IPS DF 19.7 (cell line): ENCODE measurements around the gene DLG1.
"Not testable (repeated sequence)": the region's sequence is repeated elsewhere in the genome, so short reads cannot be mapped to it uniquely, and the experiment has no call there.

Experiments used
- DNase-seq: peaks from one replicate; pipeline ENCODE4 v3.0.0-alpha.2; 2013; ENCODE audit warnings: low read depth, low spot score

The DLG1 gene

DNA sequence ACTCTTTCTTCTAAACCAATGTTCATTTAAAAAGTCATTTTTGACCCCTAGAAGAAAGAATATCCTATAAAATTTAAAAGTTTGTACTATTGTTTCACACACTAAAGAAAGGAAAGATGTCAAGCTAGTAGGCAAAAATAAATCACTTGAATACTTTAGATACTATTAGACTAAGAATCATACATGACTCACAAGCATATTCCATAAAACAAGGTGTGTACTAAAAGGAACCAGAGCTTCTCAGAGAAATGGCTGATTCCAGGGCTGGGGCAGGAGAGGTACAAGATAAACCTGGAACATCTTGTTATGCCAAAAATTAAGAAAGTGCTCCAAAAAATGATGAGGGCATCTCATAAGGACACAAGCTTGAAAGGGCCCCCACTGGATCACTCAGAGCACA, 8.7 kb downstream of the DLG1 start:
- DNase-seq, result no peak

GRCh38 chr3:197286678-197287077, 11.7 kb downstream of the DLG1 start:
- DNase-seq, result no peak

DNA sequence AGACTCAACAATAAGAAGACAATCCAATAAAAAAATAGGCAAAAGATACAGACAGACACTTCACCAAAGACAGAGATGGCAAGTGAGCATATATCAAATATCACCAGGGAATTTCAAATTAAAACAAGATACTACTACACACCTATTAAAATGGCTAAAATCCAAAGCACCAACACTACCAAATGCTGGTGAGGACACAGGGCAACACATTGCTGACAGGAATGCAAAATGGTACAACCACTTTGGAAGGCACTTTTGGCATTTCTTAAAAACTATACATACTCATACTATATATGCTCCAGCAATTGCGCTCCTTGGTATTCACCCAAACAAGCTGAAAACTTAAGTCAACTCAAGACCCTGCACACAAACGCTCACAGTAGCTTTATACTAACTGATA, 12.9 kb downstream of the DLG1 start:
- no peak for DNase-seq

GRCh38 chr3:197283045-197283444, 15.4 kb downstream of the DLG1 start:
- DNase-seq, result no peak

- no peak for DNase-seq
These were observed 16.6 kb downstream of the DLG1 start for GRCh38 chr3:197281849-197282248.

GRCh38 chr3:197280156-197280555, 18.3 kb downstream of the DLG1 start:
- no peak for DNase-seq

DNA sequence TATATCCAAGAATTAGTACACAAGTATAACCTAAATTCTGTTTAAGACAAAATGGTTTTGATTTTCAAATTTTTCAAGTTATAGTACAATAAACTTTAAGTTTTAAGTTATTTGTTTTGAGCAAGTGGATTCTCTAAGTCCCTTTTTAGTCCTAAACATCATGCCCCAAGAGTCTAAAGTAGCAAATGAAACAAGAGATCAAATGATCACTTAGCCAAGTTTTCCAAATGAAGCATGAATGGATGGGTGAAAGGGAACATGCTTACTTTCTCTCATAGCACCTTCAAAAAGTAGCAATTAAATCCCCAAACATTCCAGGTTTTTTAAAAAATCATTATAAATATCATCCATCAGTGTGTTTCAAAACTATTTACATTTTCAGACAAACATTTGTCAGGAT, 19.5 kb downstream of the DLG1 start:
- no peak for DNase-seq

DNA sequence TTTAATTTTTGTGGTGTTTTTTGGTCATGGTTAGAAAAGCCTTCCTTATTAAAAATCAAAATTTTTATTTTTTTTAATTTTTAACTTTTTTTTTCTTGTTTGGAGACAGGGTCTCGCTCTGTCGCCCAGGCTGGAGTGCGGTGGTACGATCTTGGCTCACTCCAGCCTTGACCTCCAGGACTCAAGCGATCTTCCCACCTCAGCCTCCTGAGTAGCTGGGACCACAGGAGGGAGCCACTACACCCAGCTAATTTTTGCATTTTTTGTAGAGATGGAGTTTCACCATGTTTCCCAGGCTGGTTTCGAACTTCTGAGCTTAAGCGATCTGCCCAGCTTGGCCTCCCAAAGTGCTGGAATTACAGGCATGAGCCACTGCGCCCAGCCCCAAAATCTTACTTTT, 21.6 kb downstream of the DLG1 start:
- DNase-seq, result not testable (repeated sequence)

- no peak for DNase-seq
These were observed 27.7 kb downstream of the DLG1 start for GRCh38 chr3:197270558-197271317.

DNA sequence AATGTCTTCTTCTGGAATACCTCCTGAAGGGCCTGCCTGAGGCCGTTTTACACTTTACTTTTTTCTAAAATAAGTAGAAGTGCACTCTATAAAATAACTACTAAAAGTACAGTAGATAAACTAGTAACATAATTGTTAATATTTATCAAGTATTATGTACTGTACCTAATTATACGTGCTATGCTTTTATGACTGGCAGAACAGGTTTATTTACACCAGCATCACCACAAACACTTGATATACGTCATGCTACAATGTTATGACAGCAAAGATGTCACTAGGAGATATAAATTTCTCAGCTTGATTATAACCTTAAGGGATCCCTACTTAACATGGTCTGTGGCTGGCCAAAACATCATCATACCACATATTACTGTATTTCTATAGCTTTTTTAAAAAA, 29.4 kb downstream of the DLG1 start:
- no peak for DNase-seq

- no peak for DNase-seq
These were observed 30.1 kb downstream of the DLG1 start for GRCh38 chr3:197268294-197268693.

DNA sequence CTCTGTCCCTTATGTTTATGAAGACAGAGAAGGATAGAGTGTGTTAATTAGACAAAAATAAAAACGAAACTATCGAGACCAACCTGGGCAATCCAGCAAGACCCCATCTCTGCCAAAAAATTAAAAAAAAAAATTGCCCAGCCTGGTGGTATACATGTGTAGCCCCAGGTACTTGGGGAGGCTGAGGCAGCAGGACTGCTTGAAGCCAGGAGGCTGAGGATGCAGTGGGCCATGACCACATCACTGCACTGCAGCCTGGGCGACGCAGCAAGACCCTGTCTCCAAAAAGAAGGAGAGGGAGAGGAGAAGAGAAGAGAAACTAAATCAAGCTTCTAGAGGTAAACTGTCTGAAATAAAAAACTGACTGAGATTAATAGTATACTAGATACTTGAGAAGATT, 32.1 kb downstream of the DLG1 start:
- DNase-seq, result no peak

DNA sequence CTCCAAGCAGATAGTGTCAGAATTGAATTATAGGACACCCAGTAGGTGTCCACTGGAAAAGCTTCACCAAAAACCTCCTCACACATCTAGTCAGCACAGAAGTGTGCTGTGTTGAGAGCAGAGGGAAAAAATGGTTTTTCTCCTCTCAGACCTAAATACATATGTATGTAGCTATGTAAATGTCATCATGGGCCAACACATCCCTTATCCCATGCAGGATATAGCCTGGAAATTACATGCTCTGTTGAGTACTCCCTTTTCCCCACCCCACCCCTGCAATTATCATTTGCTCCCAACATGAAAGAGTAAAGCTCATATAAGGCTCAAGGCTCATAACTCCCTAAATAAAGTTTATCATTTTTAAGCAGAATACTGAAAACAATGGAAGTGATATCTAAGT, 35.7 kb downstream of the DLG1 start:
- DNase-seq, result no peak

DNA sequence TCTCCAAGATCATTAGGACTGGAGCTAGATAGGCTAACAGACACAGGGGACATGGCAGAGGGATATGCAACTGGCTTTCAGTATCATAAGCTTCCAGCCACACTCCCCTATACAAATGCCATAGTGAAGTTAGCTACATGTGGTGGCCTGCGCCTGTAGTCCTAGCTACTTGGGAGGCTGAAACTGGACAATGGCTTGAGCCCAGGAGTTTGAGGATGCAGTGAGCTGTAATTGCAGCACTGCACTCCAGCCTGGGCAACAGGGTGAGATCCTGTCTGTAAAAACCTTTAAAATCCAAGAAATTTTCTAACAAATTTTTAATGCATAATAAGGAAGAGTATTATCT, 37.3 kb downstream of the DLG1 start:
- DNase-seq, result no peak

GRCh38 chr3:197260491-197261163, 37.8 kb downstream of the DLG1 start:
- no peak for DNase-seq

GRCh38 chr3:197259096-197259495, 39.3 kb downstream of the DLG1 start:
- no peak for DNase-seq

DNA sequence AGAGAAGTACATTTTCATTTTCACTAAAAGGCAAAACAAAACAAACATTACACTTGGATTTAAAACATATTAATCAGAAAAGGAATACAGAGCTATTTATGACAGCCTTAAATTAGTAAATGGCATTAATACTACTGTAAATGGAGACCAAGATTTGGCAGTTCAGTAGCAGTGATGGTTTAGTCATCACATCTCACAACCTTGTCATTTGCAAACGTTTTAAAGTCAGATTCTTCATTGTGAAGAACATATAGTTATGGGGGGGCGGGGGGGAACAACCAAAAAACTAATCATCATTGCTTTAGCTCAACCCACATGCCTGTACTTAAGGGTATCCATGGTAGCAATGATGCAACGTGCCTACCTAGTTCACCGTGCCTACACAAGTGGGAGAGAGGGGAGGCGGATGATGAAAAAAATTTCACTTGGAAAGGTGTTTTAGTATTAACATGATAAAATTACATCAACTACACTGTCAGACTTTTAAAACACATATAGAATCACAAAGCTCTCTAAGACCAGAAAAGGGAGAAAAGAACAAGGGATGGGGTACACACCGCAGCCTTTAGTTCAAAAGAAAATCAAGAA, 40.1 kb downstream of the DLG1 start:
- DNase-seq, result no peak

DNA sequence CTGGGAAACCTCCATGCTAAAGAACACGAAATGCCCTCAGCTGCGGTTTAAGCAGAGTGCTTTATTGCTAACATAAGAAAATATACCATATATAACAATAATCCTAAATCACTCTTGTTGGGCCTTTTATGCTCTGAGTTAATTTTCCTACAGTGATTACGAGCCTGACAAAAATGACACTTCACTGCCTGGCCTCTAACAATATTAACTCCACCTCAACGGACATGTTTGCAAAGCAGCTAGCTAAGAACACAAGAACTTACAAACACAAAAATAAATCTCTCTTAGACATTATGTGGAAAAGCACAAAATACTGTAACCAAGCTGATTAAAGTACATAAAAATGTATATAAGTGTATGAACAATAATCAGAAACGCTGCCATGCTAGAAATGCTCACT, 40.7 kb downstream of the DLG1 start:
- DNase-seq, result no peak

GRCh38 chr3:197256836-197257444, 41.5 kb downstream of the DLG1 start:
- DNase-seq, result no peak

DNA sequence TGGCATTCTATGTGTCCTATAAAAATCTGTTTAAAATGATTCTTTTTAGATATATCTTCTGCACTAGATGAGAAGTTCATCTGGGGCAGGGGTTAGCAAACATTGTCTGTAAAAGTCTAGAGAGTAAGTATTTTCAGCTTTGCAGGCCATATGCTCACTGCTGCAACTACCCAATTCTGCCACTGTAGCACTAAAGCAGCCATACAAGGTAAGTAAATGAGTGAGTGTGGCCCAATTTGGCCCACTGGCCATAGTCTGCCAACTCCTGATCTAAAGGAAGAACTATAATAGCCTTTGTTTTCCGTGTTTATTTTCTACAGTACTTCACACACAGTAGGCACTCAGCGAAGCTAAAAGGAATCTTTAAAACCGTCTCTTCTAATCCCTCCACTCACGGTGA, 42.3 kb downstream of the DLG1 start:
- DNase-seq, result no peak

- DNase-seq, result no peak
These were observed 45.0 kb downstream of the DLG1 start for GRCh38 chr3:197253238-197253947.

DNA sequence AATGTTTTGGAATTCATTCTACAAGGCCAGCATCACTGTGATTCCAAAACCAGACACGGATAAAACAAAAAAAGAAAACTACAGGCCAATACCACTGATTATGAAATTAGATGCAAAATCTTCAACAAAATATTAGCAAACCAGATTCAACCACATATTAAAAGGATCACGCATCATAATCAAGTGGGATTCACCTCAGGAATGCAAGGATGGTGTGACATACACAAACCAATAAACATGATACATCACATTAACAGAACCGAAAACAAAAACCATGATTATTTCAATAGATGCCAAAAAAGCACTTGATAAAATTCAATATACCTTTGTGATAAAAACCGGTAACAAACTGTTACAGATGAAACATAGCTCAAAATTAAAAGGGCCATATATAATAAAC, 48.9 kb downstream of the DLG1 start:
- DNase-seq, result no peak
